GM19463 (cell line): ENCODE data around the gene RAB1B.
"Not testable (repeated sequence)": the region's sequence is repeated elsewhere in the genome, so short reads cannot be mapped to it uniquely, and the experiment has no call there.

ENCODE experiments used
- ATAC-seq: cut with Tn5 transposase; IDR thresholded peaks from one replicate; pipeline ENCODE4 v1.9.1; 2021; ENCODE audit warnings: mild to moderate bottlenecking, moderate library complexity; ENCODE audit not compliant: unreplicated experiment

RAB1B gene

GRCh38 chr11:66317723-66318599 lies 49.5 kb downstream of the RAB1B start:
- no peak for ATAC-seq

- no peak for ATAC-seq
These were observed 50.1 kb downstream of the RAB1B start for GRCh38 chr11:66318600-66318970.

- not testable (repeated sequence) for ATAC-seq
These were observed 51.9 kb downstream of the RAB1B start for GRCh38 chr11:66320289-66320688.

- not testable (repeated sequence) for ATAC-seq
These were observed 52.3 kb downstream of the RAB1B start for GRCh38 chr11:66320748-66321147.

- ATAC-seq: no peak
These were observed 53.2 kb downstream of the RAB1B start for GRCh38 chr11:66321606-66322005.

- no peak for ATAC-seq
These were observed 54.4 kb downstream of the RAB1B start for GRCh38 chr11:66322732-66323427.

- ATAC-seq: no peak
These were observed 55.2 kb downstream of the RAB1B start for GRCh38 chr11:66323684-66324083.

- no peak for ATAC-seq
These were observed 56.2 kb downstream of the RAB1B start for GRCh38 chr11:66324664-66325063.

- no peak for ATAC-seq
These were observed 56.8 kb downstream of the RAB1B start for GRCh38 chr11:66325263-66325671.

- no peak for ATAC-seq
These were observed 58.0 kb downstream of the RAB1B start for GRCh38 chr11:66326261-66327111.
